ENCODE results near the gene MTUS2.

DNA sequence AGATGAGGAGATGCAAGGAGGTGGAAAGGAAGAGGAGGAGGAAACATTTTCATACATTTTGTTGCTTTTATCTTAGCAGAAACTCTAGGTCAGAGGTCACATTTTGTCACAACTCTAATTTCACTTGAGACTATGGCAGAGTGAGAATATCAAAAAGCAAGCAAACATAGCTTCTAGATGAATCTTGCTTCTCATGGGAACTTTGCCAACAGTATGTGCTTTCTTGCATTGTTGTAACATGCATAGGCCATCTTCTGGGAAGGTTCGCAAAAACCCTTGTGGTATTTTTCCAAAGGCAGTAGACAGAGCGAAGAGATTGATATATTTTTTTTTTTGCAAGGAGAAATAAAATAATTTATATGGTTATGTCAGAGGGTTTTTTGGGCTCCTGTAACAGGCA, 291.3 kb downstream of the MTUS2 start:
- TF ChIP-seq, protein P1, sequence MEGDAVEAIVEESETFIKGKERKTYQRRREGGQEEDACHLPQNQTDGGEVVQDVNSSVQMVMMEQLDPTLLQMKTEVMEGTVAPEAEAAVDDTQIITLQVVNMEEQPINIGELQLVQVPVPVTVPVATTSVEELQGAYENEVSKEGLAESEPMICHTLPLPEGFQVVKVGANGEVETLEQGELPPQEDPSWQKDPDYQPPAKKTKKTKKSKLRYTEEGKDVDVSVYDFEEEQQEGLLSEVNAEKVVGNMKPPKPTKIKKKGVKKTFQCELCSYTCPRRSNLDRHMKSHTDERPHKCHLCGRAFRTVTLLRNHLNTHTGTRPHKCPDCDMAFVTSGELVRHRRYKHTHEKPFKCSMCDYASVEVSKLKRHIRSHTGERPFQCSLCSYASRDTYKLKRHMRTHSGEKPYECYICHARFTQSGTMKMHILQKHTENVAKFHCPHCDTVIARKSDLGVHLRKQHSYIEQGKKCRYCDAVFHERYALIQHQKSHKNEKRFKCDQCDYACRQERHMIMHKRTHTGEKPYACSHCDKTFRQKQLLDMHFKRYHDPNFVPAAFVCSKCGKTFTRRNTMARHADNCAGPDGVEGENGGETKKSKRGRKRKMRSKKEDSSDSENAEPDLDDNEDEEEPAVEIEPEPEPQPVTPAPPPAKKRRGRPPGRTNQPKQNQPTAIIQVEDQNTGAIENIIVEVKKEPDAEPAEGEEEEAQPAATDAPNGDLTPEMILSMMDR (IDR thresholded peaks at IDR 0.05): no peak
- no peak for TF ChIP-seq POLR2A (IDR thresholded peaks at IDR 0.05)
